Stimulated activated CD4-positive, alpha-beta T cell treated with anti-CD3 and anti-CD28 coated beads, TNF-alpha, amount 100 ng/mL, for 24 hours (primary cell): Measurements from ENCODE around the gene NUAK1.

ENCODE experiments used
- DNase-seq, 3 experiments: peaks; one replicate each; pipeline ENCODE4 v3.0.0-alpha.2; 2020; ENCODE audit warnings: low read depth in 3 of 3

The NUAK1 gene

DNA sequence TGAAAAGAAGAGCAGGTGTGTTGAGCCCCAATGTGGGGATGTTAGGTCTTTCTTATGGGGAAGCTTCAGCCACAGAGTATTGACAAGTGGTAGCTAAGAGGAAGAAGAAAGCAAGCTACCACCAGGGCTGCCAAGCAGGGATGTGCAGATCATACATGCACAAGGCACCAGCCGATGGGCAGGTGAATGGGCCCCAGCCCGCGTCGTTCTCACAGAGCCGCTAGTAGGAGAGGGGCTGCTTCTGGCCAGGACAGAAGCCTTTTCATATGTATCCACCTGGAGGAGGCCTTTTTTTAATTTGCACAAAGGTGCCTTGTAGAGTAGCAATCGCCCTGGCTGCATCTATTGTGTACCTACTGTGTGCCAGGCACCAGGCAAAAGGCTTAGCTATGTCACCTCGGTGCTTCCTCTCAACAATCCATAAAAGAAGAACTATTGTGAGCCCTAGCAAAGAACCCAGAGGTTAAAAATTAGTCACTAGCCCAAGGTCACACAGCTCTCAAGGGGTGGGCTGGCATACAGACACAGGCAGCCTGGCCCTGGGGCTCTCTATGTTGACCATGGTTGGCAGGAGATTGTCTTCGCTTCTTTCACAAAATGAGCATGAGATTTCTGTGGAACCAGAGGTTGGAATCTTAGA is 8.2 kb downstream of the NUAK1 start:
- DNase-seq = no peak

DNA sequence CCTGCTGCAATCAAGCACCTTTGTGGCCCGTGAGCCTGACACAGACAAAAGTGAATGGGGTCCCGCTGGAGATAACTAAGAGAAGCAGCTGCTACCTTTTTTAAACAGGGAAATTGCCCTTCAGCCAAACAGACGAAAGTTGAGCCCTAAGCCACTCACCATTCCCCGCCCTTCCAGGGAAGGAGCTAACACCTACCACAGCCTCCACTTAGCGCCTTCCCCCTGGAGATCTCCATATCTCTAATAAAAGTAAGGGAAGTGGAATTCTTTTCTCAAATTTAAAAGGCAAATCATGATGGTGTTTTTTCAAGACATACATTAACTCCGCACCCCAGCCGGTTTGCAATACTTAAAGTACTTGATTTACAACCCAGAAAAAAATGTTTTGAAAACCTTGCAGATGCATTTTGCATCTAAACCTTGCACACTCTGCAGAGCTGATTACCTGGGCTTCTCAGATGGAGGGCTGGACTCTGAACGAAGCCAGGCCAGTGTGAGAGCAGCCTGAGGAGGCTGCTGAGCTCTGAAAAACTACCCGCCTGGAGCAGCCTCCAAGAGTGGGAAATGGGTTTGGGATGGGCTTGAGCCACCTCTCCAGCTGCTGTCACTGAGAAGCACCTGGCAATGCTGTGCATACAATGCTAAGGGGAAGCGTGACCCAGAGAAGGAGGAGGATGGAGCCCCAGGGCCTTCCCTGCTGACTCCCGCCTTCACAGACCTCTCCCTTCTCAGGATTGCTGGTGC is 10.0 kb downstream of the NUAK1 start:
- no peak for DNase-seq

DNA sequence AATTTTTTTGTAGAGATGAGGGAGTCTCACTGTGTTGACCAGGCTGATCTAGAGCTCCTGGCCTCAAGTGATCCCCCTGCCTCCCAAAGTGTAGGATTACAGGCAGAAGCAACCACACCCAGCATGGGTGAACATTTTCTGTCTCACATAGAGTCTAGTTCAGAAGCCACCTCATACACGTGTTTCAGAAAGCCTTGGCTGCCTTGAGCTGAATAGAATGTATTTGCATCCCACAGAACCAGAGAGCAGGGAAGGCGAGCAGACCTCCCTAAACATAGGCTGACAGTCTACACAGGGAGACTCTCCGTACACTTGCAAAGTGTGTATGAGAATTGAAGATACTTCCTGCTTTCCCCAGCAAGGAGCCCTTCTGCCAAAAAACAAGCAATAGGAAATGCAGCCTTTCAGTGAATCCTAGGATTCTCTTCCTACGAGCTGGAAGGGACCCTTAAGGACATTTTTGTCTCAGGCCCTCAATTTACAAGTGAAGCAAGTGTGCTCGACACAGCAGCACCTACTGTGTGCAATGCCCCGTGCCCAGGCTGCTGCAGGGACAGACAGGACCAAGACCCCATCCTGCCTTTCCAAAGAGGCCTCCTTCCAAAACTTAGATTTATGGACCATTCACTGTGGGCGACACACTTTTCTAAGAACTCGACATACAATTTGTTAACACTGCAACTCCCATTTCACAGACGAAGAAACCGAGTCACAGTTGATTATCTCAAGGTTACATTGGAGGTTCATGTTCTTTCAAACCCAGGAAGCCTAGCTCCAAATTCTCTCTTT is 11.2 kb downstream of the NUAK1 start:
- no peak for DNase-seq

DNA sequence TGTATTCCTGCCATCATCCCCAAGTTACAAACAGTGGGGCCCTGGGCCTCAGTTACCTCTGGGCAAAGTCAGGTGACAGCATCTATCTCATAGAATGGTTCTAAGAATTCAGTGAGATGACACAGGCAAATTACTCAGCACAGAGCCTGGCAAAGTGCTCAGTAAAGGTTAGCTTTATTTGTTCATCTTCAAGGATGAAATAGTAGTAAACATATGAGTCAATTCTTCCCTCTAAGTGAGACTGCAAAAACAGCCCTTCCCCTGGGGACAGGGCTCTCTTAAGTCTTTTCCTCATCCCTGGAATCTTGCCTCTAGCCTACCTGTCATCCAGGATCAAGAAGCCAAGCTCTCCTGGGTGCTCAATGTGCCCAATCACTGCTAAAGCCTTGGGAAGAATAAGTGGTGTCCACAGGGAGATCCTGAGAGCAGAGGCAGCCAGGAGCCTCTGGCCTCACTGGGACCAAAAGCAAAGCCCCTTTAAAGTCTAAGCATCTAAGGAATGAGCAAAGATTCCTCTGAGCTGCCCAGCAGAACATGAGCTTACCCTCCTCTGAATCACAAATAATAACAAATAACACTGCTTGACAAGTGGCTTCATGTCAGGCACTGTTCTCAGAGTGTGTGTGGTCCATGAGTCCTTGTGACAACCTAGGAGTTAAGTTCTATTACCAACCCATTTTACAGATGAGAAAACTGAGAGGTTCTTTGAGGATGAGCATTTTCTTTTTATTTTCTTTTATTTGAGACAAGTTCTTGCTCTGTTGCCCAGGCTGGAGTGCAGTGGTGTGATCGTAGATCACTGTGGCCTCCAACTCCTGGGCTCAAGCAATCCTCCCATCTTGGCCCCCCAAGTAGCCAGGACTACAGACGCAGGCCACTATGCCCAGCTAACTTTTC is 12.1 kb downstream of the NUAK1 start:
- no peak for DNase-seq

DNA sequence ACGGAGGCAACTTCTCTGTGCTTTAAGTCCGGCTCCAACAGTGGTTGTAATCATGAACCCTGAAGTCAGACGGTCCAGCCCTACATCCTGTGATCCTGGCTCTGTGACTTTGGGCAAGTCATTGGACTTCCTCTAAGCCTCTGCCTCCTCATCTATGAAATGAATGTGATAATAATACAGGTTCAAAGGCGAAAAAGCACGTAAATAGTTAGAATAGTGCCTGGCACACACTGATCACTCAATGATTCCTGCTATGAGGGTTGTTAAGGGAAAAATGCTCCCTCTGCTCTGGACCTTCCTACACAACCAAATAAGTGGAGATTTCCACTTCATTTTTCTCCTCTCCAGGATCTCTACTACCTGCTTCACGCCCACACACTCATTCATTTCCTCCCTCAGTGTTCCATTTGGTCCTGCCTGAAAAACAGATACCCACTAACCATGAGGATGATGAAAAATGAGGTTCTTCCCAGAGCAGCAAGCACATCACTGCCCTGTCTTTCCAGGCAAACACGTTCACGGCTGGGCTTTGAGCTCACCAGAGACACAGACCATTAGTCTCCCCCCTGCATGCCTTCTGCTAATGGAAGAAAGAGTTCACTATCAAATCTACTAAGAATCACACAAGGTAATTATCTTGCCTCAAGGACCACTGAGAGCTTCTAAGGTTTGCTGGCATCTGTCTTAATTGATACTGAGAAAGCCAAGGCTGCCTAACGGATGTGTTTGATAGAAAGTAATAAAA is 13.2 kb downstream of the NUAK1 start:
- no peak for DNase-seq

DNA sequence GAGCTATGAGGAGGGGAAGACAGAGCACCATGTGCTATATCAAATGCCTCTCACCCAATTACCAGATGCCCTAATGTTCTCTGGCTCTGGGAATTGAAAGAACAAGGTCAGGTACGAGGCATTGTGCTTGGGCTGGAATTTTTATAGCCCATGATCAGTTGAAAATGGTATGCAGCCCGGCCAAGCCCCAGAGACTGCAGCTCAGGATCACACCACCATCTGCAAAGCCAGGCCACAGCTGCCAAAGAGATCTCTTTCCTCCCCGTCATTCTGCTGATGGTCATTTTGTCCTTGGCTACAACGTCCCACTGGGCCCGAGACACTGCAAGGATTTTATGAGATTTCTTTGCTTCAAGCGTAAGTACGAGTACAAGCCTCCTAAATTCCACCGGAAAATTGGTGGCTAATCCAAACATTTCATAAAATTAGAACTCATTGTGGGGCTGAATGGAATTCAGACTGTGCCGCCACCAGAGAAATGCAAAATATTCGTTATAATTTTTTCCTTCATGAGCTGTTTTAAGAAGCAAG is 15.1 kb downstream of the NUAK1 start:
- DNase-seq = no peak

DNA sequence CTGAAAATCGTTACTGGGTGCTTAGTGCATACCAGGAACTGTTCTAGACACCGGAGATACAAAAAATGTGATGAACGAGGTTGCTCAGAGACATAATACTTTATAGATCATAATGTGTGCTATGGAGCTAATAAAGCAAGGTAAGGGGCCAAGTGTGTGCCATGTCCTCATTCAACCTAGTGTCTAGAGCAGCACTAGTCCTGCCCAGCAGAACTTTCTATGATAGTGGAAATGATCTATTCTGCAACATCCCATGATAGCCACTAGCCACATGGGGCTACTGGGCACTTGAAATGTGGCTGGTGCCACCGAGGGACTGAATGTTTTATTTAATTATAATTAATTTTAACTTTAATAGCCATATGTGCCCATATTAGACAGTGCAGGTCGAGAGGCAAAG is 15.6 kb downstream of the NUAK1 start:
- no peak for DNase-seq

DNA sequence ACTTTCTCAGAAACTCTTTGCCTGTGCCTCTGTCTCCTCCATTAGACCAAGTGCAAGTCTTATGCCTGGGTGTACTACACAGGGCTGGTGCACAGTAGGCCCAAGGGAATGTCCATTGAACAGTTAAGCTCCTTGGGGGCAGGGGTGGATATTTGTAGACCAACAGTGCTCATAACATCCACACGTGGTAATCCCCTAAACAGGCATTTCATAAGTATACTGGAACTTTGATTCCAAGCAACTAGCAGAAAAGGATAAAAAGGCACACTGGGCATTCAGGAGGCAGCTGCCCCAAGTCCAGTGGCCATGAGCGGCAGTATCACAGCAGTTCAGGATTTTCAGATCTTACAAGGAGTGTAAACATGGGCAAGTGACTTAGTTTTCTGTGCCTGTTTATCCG is 16.8 kb downstream of the NUAK1 start:
- no peak for DNase-seq

DNA sequence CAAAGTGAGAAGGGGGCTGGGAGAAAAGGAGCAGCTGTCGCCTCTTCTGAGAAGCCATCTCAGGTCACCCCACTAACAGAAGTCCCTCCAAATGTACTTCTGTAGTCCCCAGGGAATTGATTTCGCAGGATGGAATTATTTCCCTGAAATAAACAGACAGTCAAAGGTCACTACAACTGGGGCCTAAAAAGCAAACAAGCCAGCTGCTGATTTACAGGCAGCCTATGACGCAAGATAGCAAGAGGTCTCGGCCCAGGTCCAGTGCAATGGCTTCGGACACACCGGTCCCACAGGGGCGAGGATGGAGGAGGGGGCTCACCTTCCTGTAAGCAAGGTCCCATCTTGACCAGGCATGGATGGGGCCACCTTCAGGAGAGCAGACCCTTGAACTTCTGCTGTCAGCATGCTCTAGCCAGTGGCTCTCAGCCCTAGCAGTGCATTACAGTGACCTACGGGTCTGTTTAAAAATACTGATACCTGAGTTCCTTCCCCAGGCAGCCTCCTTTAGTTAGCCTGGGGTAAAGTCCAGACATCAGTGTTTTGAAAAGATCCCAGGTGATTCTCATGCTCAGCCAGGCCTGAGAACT is 18.1 kb downstream of the NUAK1 start:
- DNase-seq = no peak

DNA sequence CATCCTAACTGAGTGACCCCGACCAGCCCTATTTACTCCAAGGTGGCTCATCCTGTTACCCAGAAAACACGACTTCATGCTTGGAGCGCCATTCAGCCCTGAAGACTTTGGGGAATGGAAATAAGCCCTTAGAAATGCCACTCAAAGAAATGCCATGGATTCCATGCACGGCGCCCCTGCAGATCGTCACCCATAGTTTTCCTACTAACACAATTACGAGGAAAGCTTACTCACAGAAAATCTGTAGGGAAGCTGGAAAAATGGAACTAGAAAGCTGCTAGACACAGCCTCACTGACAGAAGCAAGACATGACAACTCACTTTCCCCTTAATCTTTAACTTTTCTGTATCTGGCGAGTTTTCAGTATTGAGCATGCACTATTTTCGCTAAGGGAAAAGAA is 19.5 kb downstream of the NUAK1 start:
- no peak for DNase-seq

DNA sequence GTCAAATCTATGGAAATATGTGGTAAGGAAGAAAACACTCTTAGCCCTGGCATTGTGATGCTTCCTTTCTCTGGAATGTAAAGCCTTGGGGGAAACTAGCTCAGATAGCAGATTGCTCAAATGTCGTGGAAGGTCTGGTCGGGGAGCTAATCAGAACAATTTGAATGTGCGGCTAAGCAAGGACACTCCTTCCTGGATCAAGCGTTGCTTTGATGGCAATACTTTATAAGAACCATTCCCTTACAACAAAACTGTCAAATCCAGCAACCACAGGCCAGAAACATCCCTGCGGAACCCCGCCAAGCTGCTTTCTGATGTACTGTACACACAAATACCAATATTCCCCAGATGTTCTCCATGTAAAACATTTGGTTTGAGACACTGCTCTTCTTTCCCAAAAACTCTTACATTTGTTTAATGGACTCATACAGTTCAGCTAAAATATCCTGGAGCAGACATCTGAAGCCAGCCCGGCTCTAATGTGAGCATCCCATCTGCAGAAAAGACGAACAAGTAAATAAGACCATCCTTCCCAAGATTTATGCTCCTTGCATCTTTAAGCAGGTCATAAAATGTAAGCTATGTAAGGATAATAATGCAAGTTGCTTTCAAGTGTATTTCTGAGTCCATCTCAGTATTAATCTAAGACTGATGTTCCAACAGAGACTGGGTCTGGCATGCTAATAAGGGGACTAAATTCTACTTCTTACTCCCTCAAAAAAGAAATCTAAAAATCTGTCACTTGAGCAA is 20.2 kb downstream of the NUAK1 start:
- no peak for DNase-seq

DNA sequence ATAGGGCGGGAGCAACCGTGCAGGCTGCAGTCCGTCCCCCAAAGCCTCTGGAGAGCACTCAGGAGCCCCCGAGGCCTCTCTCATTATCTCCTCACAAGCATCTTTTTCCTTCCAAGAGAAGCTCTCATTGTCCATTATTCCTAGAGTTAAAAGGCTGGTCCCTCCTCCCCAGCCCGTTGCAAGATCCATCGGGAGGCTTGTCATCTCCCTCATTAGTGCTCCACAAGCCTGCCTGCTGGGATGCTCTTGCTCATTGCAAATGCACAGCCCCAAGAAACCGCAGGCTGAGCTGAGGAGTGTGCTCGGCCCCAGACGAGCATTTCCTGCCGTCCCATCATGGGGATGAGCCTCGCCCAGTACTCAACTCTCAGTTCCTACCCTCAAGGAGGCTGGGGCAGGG is 23.3 kb downstream of the NUAK1 start:
- DNase-seq = no peak

DNA sequence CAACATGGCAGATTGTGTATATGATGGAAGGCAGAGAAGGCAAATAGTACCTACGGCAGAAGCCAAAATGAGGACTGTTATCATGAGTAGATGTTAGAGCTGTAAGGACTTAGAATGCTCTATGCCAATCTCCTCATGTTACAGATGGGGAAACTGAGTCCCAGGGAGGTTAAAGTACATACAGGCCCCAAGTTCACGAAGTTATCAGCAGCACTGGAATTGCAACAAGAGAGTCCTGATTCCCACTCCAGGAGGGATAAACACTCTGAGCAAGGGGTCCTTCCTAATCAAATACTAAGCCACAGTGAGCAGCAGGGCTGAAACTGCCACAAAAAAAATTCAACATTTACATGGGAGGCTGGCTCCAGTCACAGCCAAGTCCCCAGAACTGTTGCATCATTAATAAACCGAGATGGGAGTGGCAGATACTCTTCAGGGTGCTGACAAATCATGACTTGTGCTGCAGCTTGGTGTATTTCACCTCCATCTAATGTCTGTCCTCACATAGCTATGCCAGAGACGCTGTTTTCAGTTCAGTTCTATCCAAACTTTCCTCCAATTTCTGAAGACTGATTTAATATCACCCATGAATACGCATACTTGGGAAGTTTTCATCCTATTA is 24.2 kb downstream of the NUAK1 start:
- DNase-seq = no peak

DNA sequence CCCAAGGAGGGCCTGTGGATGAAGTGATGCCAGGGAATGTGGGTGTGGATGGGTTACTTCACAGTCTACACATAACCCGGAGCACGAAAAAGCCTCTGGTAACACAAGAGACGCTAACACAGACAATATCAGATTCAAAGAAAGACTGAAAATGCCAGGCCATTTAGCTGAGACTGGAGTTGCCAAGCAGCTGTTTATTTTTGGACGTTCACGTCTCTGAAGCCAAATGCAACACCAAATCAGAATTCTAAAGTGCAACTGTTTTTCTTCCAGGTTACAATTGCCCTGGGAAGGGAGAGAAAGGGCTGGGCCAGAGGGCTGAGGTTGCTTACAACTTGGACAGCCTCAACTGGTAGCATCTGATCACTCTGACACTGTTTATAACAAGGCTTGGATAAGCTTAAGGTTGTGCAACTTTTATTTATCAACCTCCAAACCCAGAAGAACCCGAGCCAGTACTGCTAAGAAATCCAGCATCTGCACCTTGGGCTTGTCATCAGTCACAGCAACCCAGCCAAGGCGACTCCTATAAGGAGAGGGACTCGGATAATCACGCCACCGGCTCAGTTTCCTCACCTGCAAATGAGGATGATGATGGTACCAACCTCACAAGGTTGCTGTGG is 24.8 kb downstream of the NUAK1 start:
- no peak for DNase-seq

DNA sequence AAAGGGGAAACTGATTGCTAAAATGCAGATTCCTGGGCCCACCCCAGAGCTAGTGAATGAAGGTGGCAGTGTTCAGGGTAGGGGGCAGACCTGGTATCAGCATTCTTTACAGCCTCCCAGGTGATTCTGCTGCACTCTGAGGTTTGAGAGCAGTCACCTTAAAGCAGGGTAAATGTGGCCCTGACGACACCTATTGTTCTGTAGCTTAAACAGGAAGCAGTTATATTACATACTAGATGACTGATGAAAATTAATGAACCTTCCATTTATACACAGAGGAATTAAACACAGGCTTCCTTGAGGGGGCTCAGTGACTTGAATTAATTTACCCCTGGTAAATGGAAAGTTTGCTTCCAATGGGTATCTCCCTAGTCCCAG is 25.3 kb downstream of the NUAK1 start:
- DNase-seq = no peak

DNA sequence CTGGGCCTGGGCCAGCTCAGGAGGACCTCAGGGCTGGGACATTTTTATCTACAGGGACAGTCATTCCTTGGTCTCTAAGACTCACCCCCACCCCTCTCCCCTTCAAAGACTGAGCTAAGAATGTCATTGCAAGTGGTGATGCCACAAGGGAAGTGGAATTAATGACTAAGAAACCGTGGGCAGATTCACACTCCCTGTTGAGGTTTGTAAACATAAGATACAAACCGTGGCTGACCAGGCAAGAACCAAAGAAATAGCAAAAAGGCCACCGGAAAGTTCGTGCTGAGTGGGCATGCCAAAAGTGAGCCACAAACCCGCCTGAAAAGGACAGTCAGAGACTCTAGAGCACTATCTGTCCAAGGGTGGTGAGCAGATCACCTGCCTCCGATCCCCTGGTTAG is 25.7 kb downstream of the NUAK1 start:
- no peak for DNase-seq

DNA sequence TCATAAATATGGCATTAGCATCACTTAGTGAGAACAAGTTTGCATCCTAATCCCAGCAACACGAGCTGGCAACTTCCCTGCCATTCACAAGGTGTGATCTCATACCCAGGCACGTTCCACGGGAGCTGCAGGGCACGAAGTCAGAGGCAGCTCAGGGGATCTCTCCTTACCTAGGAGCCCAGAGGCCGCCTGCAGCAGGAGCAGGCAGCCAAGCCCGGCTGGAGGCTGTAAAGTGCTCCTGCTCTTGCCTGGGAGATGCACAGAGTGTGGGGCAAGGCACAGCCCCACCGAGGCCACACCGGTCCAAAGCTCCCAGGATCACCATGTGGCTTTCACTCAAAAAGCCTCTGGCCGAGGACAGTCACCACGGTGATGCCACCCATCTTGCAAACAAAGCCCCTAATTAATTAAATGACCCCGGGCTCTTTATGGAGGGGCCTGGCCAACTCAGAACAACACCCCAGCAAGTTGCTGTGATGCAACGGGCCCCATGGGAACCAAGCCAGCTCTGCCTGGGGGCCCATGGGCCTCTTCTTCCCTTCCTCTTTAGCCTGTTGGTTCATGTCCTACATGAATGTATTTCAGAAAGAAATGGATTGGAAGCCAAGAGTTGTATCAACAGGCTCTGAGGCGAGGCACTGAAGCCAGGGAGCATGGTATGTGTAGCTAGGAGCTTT is 26.5 kb downstream of the NUAK1 start:
- no peak for DNase-seq

DNA sequence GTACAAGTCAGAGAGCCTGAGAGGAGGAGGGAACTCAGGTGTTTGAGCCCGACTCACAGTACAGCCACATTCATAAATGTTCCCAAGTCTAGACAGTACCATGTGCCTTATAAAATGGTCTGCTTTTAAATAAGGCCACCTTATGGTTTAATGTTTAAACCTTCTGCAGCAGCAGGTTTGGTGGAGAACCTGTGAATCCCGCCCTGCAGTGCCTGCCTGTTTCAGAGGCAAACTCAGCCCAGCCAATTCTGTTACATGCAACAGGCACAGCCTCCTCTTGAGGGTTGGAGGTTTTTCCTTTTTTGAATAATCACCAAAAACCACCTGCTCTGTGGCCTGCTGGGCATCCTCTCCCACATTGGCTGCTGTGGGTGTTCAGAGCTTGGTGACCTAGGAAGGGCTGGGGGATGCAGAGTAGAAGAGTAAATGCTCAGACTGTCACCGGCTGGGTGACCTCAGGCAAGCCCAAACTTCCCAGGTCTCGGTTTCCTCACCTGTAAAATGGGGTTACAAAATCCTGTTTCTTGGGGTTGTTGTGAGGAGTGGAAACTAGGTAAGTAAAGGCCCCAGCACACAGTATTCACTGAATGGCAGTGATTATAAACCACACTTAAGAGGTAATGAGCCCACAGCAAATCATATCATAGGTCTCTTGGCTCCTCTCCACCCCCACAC is 28.0 kb downstream of the NUAK1 start:
- no peak for DNase-seq
